ENCODE results near the gene ALDH16A1.

Gene ALDH16A1

DNA sequence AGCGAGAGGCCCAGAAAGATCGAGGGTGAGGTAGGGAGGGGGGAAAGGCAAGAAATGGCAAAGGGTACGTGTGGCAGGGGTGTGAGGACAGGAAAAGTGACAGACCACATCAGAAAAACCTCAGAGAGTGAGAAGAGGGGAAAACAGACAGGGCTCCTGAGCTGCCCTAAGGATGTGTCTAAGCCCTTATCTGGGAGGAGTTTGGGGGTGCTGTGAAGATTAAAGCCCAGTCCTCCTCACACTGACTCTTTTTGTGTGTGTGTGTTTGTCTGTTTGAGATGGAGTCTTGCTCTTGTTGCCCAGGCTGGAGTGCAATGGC, 29.1 kb upstream of the ALDH16A1 start:
- no peak overlapping the region for H3K4me3 ChIP-seq (ENCODE audit: low read depth, low read length)
- no peak for TF ChIP-seq CTCF (IDR thresholded peaks at IDR 0.05; ENCODE audit: low read depth, low read length, missing control alignments)
- DNase-seq (ENCODE audit: low read depth) = no peak

GRCh38 chr19:49425178-49425577, 27.8 kb upstream of the ALDH16A1 start, which contains the start of gene GFY:
TSS of gene GFY (plus strand) at chr19:49425388. CDS start at chr19:49426431, 1,043 bp downstream.
- TF ChIP-seq CTCF (IDR thresholded peaks at IDR 0.05; ENCODE audit: low read depth, low read length, missing control alignments) = no peak
- no peak within 1 kb of the TSS for H3K4me3 ChIP-seq (ENCODE audit: low read depth, low read length)
- DNase-seq (ENCODE audit: low read depth) = no peak

GRCh38 chr19:49425922-49426592, 27.0 kb upstream of the ALDH16A1 start:
- no peak for TF ChIP-seq CTCF (IDR thresholded peaks at IDR 0.05; ENCODE audit: low read depth, low read length, missing control alignments)
- no peak overlapping the region for H3K4me3 ChIP-seq (ENCODE audit: low read depth, low read length)
- DNase-seq (ENCODE audit: low read depth) = no peak

DNA sequence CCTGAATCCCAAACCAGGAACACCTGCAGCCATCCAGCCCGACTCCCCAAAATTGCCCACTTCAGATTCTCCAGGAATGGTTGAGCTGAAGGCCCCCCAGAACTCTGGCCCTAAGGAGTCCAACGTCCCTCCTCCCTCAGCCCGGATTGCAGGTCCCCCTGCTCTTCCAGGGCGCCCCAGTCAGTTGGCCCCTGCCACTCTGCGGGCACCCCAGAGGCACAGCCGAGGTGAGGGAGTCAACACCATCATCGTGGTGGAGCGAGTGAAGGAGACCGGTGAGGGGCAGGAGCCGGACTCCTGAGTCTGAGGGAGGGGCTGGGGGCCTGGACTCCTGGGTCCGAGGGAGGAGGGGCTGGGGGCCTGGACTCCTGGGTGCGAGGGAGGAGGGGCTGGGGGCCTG, 25.7 kb upstream of the ALDH16A1 start:
- DNase-seq (ENCODE audit: low read depth) = no peak
- no peak for TF ChIP-seq CTCF (IDR thresholded peaks at IDR 0.05; ENCODE audit: low read depth, low read length, missing control alignments)
- H3K4me3 ChIP-seq (ENCODE audit: low read depth, low read length) = no peak overlapping the region

GRCh38 chr19:49427855-49428546, 25.0 kb upstream of the ALDH16A1 start:
- TF ChIP-seq CTCF (IDR thresholded peaks at IDR 0.05; ENCODE audit: low read depth, low read length, missing control alignments) = no peak
- DNase-seq (ENCODE audit: low read depth) = no peak
- H3K4me3 ChIP-seq (ENCODE audit: low read depth, low read length) = no peak overlapping the region

DNA sequence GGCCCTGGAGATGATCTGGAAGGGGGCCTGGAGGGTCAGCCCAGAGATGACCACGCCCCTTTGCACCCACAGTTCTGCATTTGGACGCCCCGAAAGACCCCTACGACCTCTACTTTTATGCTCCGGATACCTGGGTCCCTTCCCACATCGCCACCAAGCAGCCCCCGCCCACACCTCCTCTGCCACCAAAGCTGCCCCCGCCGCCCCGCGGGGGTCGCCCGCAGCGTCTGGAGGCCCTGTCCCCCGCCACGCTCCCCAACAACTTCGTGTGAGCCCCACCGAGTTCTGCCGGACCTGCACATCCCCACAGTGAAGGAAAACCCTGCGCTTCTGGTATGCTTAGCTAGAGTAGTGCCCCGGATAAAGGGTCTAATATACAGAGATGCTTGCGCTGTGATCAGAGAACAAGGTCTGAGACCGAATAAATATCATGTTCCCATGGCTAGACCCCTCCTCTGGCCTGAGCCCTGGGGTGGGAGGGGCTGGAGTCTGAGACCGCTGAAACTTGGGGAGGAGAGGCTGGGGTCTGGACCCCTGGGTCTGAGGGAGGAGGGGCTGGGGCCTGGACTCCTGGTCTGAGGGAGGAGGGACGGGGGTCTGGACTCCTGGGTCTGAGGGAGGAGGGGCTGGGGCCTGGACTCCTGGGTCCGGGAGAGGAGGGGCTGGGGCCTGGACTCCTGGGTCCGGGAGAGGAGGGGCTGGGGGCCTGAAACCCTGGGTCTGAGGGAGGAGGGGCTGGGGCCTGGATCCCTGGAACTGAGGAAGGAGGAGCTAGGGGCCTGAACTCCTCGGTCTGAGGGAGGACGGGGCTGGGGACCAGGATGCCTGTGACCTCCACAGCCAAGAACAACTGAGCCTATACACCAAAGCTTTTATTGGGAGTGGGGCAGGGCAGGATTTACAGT, 24.2 kb upstream of the ALDH16A1 start:
- no peak for DNase-seq (ENCODE audit: low read depth)
- no peak for TF ChIP-seq CTCF (IDR thresholded peaks at IDR 0.05; ENCODE audit: low read depth, low read length, missing control alignments)
- H3K4me3 ChIP-seq (ENCODE audit: low read depth, low read length) = no peak overlapping the region
